Kidney tubule cell (primary cell): ENCODE results near the gene SLC25A25.
"Not testable (repeated sequence)": the region's sequence is repeated elsewhere in the genome, so short reads cannot be mapped to it uniquely, and the experiment has no call there.

ENCODE experiments used
- DNase-seq: peaks from one replicate; pipeline ENCODE4 v3.0.0-alpha.2; 2018; ENCODE audit warnings: low spot score

The SLC25A25 gene

DNA sequence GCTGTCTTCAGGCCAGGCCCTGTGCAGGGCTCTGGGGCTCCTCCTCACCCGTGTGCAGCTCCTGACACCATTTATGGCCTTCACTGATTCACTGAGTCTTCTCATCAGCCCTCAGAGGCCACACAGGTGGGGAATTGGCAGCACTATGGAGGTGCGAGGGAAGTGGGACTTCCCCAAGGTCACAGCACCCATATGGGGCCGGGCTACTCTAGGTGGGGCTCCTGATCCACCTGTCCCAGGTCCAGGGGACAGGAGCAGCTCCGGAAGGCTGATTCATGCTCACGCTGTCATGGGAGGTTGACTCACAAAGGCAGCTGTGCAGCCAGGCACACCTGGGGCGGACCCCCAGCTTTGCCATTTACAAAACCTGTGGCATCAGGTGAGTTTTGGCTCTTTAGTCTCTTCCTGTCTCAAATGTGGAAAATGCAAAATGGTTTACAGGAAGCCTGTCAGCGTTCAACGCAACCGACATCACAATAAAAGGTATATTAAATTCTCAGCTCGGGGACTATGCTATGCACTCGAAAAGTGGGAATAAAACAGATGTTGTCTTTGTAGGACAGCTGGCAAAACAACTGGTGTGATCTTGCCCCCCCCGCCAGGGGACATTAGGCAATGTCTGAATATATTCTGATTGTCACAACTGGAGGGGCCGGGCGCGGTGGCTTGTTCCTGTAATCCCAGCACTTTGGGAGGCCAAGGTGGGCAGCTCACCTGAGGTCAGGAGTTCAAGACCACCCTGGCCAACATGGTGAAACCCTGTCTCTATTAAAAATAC, 15.9 kb upstream of the SLC25A25 start:
- peak; percentile 92 for DNase-seq

DNA sequence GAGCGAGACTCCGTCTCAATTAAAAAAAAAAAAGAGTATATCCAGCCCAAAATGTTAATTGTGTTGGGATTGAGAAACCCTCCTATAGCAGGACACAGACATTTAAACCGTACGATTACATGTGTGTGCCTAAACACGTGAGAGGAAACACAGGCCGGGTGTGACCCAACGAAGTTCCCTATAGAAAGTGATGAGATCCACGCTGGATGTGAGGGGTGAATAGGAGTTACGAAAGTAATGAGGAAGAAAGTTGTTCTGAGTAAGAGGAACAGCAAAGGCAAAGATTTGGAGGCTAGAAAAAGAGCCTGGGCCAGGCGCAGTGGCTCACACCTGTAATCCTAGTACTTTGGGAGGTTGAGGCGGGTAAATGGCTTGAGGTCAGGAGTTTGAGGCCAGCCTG, 14.5 kb upstream of the SLC25A25 start:
- no peak for DNase-seq

DNA sequence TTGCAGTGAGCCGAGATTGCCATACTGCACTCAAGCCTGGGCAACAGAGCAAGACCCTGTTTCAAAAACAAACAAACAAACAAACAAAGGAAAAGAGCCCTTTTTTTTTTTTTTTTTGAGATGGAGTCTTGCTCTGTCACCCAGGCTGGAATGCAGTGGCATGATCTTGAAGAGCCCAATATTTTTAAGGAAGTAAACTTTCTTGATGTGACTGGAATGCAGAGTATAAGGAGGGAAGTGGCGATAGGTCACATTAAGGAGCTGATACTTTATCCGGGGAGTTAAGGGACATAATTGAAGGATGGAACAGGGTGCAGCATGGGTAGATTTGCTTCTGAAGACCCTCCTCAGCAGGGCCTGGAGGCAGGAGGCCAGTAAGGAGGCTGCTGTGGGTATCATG, 13.9 kb upstream of the SLC25A25 start:
- no peak for DNase-seq

GRCh38 chr9:128055344-128056040, 12.5 kb upstream of the SLC25A25 start:
- no peak for DNase-seq

DNA sequence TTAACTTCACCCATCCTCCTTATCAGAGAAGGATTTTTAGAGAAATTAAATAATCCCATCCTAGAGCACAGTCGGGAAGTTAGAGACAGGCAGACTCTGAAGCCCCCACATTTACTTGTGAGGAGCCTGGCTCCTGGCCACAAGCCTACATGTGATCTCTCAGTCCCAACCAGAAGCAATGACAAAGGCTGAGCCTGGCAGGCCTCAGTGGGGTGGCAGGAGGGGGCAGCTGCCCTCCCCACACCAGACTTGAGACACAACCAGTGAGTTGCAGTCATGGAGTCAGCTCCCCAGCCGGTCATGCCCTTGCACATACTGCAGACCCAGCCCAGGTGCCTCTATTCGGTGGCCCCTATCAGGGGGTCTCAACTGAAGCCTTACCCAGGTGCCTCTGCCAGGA, 11.9 kb upstream of the SLC25A25 start:
- no peak for DNase-seq

- no peak for DNase-seq
Observed at GRCh38 chr9:128056887-128057723, 10.9 kb upstream of the SLC25A25 start.

DNA sequence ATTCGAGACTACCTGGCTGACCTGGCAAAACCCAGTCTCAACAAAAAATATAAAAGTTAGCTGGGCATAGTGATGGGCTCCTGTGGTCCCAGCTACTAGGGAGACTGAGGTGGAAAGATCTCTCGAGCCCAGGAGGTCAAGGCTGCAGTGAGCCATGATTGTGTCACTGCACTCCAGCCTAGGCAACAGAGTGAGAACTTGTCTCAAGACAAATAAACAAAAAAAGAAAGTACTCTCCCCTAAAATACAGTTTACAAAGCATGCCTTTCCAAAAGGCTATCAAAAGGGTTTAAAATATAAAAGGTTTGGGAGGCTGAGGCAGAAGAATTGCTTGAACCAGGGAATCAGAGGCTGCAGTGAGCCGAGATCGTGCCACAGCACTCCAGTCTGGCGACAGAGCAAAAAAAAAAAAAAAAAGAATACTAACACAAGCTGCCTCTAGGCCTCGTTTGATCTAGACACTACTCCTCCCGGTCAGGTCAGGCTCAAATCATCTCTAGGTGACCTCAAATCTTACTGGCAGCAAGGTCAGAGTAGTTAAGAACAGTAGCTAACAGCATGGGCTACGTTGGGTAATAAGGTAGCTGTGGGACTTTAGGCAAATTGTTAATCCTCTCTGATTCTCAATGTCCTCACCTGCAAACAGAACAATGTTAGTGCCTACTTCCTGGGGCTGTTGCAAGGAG, 10.2 kb upstream of the SLC25A25 start:
- no peak for DNase-seq

- no peak for DNase-seq
Observed at GRCh38 chr9:128059365-128059983, 8.6 kb upstream of the SLC25A25 start.

DNA sequence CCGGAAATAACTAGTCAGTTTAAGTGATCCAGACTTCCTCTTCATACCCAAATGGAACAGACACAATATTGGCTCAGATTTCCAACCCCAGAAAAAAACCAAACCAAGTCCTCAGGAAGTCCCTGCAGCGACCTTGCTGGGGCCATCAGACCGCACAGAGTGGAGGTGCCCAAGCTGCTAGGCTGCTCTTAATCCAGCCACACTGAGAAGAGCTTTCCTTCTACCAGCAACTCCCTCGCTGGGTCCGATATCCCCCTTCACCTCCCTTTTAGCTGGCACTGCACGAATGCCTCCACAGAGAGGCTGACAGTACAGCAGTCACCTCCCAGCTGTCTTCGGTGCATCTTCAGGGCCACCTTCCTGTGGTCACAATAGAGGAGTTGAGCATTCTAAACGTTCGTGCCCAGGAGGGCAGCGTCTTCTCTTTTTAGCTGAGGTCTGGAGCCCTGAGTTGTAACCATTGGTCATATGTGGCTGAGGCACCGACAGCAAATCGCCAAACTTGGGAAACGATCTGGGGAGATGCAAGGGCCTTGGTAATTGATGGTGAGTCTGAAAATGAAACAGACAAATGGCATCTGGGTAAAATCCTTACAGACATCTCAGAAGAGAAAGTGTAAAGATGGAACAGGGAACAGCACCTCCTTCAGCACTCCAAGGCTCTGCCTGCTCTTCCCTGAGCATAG, 6.6 kb upstream of the SLC25A25 start:
- DNase-seq, result no peak

DNA sequence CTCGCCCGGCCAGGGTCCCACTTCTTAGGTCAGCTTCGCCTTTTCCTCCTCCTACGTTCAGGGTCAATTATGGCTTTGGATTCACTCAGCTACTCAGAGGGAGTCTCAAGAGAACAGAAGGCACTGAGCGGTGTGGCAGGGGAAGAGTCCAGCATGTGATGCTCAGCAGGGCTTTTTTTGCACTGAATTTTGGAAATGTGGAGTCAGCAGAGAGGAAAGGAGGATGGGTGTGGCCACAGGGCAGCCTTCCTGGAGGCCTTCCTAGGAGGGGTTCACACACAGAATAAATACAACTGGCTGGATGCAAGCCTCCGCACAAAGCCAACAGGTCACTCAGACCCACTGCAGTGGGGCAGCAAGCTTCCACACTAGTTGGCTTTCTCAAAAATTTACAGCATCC, 5.8 kb upstream of the SLC25A25 start:
- no peak for DNase-seq

DNA sequence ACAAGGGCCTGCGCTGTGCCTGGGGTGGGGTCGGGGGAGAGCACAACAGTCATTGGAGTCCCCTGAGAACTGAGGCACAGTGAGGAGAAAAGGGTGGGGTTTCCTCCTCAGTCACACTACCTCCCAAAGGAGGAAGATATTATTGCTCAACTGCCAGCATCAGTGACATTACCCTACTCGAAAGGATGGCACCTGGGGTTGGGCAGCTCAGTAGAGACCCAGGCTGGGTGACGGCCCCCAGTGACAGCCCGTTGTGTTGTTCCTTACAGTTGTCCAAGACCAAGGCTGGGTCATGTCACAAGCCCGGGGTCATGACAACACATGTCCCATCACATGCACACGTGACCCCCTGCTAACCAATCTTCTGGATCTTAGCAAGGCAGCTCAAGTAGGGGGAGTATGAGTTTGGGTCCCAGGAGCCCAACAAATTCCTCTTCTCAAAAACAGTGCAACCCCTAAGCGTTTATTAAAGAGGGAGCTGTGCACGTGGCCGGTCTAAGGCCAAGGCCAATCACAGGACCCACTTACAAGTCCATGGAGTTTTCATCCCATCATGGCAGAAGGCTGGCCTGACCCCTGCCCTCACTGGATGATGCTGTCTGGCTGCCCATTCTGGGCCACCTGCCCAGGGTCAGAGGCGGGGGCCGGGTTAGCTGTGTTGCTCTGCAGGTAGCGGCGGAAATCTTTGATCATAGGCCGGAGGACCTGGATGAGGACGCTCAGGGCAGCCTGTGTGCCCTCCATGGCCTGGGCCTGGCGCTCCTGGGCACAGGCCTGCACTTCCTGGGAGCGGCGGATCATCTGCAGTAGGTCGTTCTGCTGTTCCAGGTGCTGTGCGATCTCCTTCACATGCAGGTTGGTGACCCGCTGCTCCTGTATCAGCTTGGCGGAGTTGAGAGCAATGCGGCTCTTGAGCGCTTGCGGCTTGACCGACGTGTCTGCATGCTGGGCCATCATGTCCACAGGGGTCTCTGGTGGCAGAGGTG, 4.9 kb upstream of the SLC25A25 start:
- DNase-seq, result no peak

- no peak for DNase-seq
Observed at GRCh38 chr9:128065907-128066712, 1.9 kb upstream of the SLC25A25 start.

DNA sequence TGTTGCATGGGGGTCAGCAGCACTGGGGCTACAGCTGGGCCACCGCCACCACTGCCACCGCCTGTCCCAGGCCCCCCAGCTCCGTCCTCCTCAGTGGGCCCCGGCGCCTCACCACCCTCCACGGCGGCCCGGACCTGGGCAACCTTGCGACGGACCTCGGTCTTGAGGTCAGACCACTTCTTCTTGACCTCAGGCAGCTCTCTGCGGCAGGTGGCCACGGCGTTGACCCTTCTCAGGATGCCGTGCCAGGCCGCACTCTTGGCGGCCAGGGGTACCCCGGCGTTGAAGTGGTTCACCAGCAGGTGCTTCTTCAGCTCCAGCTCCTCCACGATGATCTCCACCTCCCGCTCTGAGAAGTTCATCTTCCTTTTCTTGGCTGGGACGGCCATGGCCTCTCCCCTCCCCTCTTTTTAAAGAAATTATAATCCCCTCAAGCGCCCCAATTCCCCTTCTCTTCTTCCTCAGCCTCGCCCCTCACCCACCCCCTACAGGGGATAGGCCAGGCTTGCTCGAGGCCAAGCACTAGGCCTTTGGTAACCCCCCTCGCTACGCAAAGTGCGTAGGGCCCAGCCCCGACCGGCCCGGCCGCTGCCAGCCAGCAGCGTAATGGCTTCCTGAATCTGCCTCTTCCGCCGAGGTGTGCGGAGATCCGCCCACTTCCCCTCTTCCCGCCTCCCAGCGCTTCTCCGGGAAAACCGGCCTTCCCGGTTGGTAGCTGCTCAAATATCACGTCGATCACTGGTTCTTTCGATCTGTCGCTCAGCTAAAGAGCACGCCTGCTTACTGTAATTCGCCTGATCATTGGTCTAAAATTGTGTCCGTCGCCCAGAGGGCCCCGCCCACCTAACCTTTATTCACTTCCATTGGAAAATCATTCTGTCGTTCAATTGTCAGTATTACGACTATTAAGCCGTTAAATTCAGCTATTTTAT, 1.1 kb upstream of the SLC25A25 start, which contains the start of gene NAIF1:
Gene NAIF1 (minus strand): TSS at position 608 of the 932 bp plus-strand sequence. CDS start 219 bp downstream, at position 389.
- peak; percentile 99 for DNase-seq

DNA sequence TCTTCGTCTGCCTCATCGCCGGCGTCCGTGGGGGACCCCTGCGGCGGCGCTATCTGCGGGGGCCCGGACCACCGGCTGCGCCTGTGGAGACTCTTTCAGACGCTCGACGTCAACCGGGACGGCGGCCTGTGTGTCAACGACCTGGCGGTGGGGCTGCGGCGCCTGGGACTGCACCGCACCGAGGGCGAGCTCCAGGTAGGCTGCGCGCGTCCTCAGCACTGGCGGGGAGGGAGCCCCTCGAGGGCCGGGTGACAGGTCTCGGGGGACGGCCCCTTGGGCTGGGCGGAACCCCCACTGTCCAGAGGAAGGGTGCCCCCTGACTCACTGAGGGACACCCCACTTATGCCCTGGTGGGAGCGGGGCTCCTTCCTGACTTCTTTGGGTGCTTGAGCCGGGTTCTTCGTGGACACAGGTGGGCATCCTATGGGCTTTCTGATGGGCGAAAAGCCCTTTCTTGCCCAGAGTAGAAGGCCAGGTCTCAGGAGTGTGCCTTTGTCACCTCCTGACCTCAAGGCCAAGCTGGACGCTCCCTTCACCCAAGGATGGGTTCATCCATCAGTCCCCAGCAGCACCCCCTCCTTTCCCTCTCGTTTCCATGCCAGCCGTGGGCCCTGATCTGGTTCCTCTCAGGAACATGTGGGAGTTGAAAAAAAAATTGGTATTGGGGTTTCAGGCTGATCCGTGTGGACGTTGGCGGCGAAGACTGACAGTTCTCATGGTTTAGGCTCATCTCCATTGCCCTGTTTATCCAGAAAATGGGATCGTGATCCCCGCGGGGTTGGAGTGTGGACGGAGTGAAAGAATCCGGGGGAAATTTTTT, 564 bp downstream of the SLC25A25 start:
- DNase-seq, result no peak

DNA sequence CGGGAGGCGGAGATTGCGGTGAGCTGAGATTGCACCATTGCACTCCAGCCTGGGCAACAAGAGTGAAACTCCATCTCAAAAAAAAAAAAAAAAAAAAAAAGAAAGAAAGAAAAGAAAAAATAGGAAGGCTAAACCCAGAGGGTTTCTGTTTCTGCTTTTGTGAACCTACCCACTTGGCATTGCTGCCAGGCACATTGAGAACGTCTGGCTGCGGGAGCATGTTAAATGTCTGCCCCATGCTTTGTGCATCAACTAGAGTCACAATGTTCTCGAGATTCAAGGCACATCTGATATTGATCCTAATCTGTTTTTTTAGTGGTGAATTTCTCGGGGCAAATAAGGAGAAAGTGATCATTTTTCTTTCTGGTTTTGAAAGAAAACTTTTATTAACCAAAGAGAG, 2.8 kb downstream of the SLC25A25 start:
- DNase-seq, result no peak

- DNase-seq, result not testable (repeated sequence)
Observed at GRCh38 chr9:128071475-128071874, 3.4 kb downstream of the SLC25A25 start.
